ENCODE data around the gene KIR2DL3. TPM values are rescaled to one million over a fixed set of nuclear protein-coding genes. Genes with fewer than 3 reads are reported as not detected.
"Not testable (repeated sequence)": the region's sequence is repeated elsewhere in the genome, so short reads cannot be mapped to it uniquely, and the experiment has no call there.

KIR2DL3 gene
- total RNA-seq, 1 experiment from 2014 or later: not detected

GRCh38 chr19:54731191-54731590, 7.1 kb upstream of the KIR2DL3 start:
- in situ Hi-C loops (cut with HindIII; ENCODE audit: low pct_unique_long_range_greater_than_20kb, low sequenced_read_pairs): no loop called here
- no peak for DNase-seq (ENCODE audit: low read depth, low spot score)

GRCh38 chr19:54738715-54739114, 402 bp downstream of the KIR2DL3 start:
- in situ Hi-C loops (cut with HindIII; ENCODE audit: low pct_unique_long_range_greater_than_20kb, low sequenced_read_pairs): no loop called here
- no peak for DNase-seq (ENCODE audit: low read depth, low spot score)

- in situ Hi-C loops (cut with HindIII; ENCODE audit: low pct_unique_long_range_greater_than_20kb, low sequenced_read_pairs): no loop called here
- no peak for DNase-seq (ENCODE audit: low read depth, low spot score)
Measured at GRCh38 chr19:54739587-54740497, 1.5 kb downstream of the KIR2DL3 start.

GRCh38 chr19:54741950-54742349, 3.6 kb downstream of the KIR2DL3 start:
- DNase-seq (ENCODE audit: low read depth, low spot score); in situ Hi-C loops (cut with HindIII; ENCODE audit: low pct_unique_long_range_greater_than_20kb, low sequenced_read_pairs): not testable (repeated sequence)

GRCh38 chr19:54744080-54744479, 5.8 kb downstream of the KIR2DL3 start:
- in situ Hi-C loops (cut with HindIII; ENCODE audit: low pct_unique_long_range_greater_than_20kb, low sequenced_read_pairs); DNase-seq (ENCODE audit: low read depth, low spot score): not testable (repeated sequence)

- in situ Hi-C loops (cut with HindIII; ENCODE audit: low pct_unique_long_range_greater_than_20kb, low sequenced_read_pairs); DNase-seq (ENCODE audit: low read depth, low spot score): not testable (repeated sequence)
Measured at GRCh38 chr19:54747614-54748322, 9.5 kb downstream of the KIR2DL3 start.

- DNase-seq (ENCODE audit: low read depth, low spot score); in situ Hi-C loops (cut with HindIII; ENCODE audit: low pct_unique_long_range_greater_than_20kb, low sequenced_read_pairs): not testable (repeated sequence)
Measured at GRCh38 chr19:54750276-54750675, 12.0 kb downstream of the KIR2DL3 start.

- in situ Hi-C loops (cut with HindIII; ENCODE audit: low pct_unique_long_range_greater_than_20kb, low sequenced_read_pairs); DNase-seq (ENCODE audit: low read depth, low spot score): not testable (repeated sequence)
Measured at GRCh38 chr19:54756204-54757110, 18.1 kb downstream of the KIR2DL3 start.

GRCh38 chr19:54758577-54758976, 20.3 kb downstream of the KIR2DL3 start:
- in situ Hi-C loops (cut with HindIII; ENCODE audit: low pct_unique_long_range_greater_than_20kb, low sequenced_read_pairs); DNase-seq (ENCODE audit: low read depth, low spot score): not testable (repeated sequence)

GRCh38 chr19:54764219-54764618, 25.9 kb downstream of the KIR2DL3 start:
- in situ Hi-C loops (cut with HindIII; ENCODE audit: low pct_unique_long_range_greater_than_20kb, low sequenced_read_pairs); DNase-seq (ENCODE audit: low read depth, low spot score): not testable (repeated sequence)

- in situ Hi-C loops (cut with HindIII; ENCODE audit: low pct_unique_long_range_greater_than_20kb, low sequenced_read_pairs): not testable (repeated sequence)
Measured at GRCh38 chr19:54766464-54766863, 28.2 kb downstream of the KIR2DL3 start.

GRCh38 chr19:54769646-54770045, 31.3 kb downstream of the KIR2DL3 start, which contains the start of gene KIR2DL1:
Gene KIR2DL1 (plus strand): TSS chr19:54769793. CDS start chr19:54769851, 58 bp downstream.
- DNase-seq (ENCODE audit: low read depth, low spot score); in situ Hi-C loops (cut with HindIII; ENCODE audit: low pct_unique_long_range_greater_than_20kb, low sequenced_read_pairs): not testable (repeated sequence)

More at GRCh38 chr19:54766464-54766863, 28.2 kb downstream of the KIR2DL3 start:
- not testable (repeated sequence) for DNase-seq (ENCODE audit: low read depth, low spot score)

GRCh38 chr19:54770511-54770910, 32.2 kb downstream of the KIR2DL3 start:
- in situ Hi-C loops (cut with HindIII; ENCODE audit: low pct_unique_long_range_greater_than_20kb, low sequenced_read_pairs); DNase-seq (ENCODE audit: low read depth, low spot score): not testable (repeated sequence)

GRCh38 chr19:54771018-54771960, 33.0 kb downstream of the KIR2DL3 start:
- DNase-seq (ENCODE audit: low read depth, low spot score); in situ Hi-C loops (cut with HindIII; ENCODE audit: low pct_unique_long_range_greater_than_20kb, low sequenced_read_pairs): not testable (repeated sequence)

GRCh38 chr19:54772666-54773065, 34.4 kb downstream of the KIR2DL3 start:
- in situ Hi-C loops (cut with HindIII; ENCODE audit: low pct_unique_long_range_greater_than_20kb, low sequenced_read_pairs); DNase-seq (ENCODE audit: low read depth, low spot score): not testable (repeated sequence)

- in situ Hi-C loops (cut with HindIII; ENCODE audit: low pct_unique_long_range_greater_than_20kb, low sequenced_read_pairs): not testable (repeated sequence)
Measured at GRCh38 chr19:54775095-54775815, 36.9 kb downstream of the KIR2DL3 start.

More at GRCh38 chr19:54775095-54775815, 36.9 kb downstream of the KIR2DL3 start:
- not testable (repeated sequence) for DNase-seq (ENCODE audit: low read depth, low spot score)

All from SK-MEL-5 (cell line).